ENCODE results near the gene DAW1.

DAW1 gene

GRCh38 chr2:227861011-227861410, 10.4 kb upstream of the DAW1 start:
- no peak for DNase-seq (ENCODE audit: low read depth in 2 of 2)

GRCh38 chr2:227862227-227862740, 9.1 kb upstream of the DAW1 start:
- DNase-seq (ENCODE audit: low read depth in 2 of 2), result no peak

GRCh38 chr2:227862741-227863588, 8.5 kb upstream of the DAW1 start:
- no peak for DNase-seq (ENCODE audit: low read depth in 2 of 2)

GRCh38 chr2:227864161-227864756, 7.2 kb upstream of the DAW1 start:
- DNase-seq (ENCODE audit: low read depth in 2 of 2), result no peak

GRCh38 chr2:227865291-227865690, 6.1 kb upstream of the DAW1 start:
- no peak for DNase-seq (ENCODE audit: low read depth in 2 of 2)

GRCh38 chr2:227867386-227867785, 4.0 kb upstream of the DAW1 start:
- no peak for DNase-seq (ENCODE audit: low read depth in 2 of 2)

- no peak for DNase-seq (ENCODE audit: low read depth in 2 of 2)
Measured at GRCh38 chr2:227870710-227871374, 589 bp upstream of the DAW1 start.

GRCh38 chr2:227872676-227873075, 1.2 kb downstream of the DAW1 start:
- no peak for DNase-seq (ENCODE audit: low read depth in 2 of 2)

GRCh38 chr2:227876300-227876801, 4.9 kb downstream of the DAW1 start:
- no peak for DNase-seq (ENCODE audit: low read depth in 2 of 2)

GRCh38 chr2:227877421-227878310, 6.2 kb downstream of the DAW1 start:
- DNase-seq (ENCODE audit: low read depth in 2 of 2), result no peak

- DNase-seq (ENCODE audit: low read depth in 2 of 2), result no peak
Measured at GRCh38 chr2:227880460-227880859, 9.0 kb downstream of the DAW1 start.

- DNase-seq (ENCODE audit: low read depth in 2 of 2), result no peak
Measured at GRCh38 chr2:227881866-227882517, 10.6 kb downstream of the DAW1 start.

- DNase-seq (ENCODE audit: low read depth in 2 of 2), result peak; percentile 28 to 32
Measured at GRCh38 chr2:227884511-227884947, 13.1 kb downstream of the DAW1 start.

- DNase-seq (ENCODE audit: low read depth in 2 of 2), result no peak
Measured at GRCh38 chr2:227886149-227886548, 14.7 kb downstream of the DAW1 start.

- no peak for DNase-seq (ENCODE audit: low read depth in 2 of 2)
Measured at GRCh38 chr2:227888289-227888688, 16.9 kb downstream of the DAW1 start.

- DNase-seq (ENCODE audit: low read depth in 2 of 2), result no peak
Measured at GRCh38 chr2:227889336-227889735, 17.9 kb downstream of the DAW1 start.

- no peak for DNase-seq (ENCODE audit: low read depth in 2 of 2)
Measured at GRCh38 chr2:227890495-227891079, 19.2 kb downstream of the DAW1 start.

GRCh38 chr2:227891673-227892072, 20.2 kb downstream of the DAW1 start:
- no peak for DNase-seq (ENCODE audit: low read depth in 2 of 2)

GRCh38 chr2:227903381-227903780, 31.9 kb downstream of the DAW1 start:
- no peak for DNase-seq (ENCODE audit: low read depth in 2 of 2)

GRCh38 chr2:227906991-227907390, 35.6 kb downstream of the DAW1 start:
- no peak for DNase-seq (ENCODE audit: low read depth in 2 of 2)

All from stimulated activated CD8-positive, alpha-beta memory T cell treated with anti-CD3 and anti-CD28 coated beads, Interleukin-15, amount 100 ng/mL, for 48 hours (primary cell).